T-helper 2 cell treated with Interferon-gamma antibody and Interleukin-4, amounts not matched to agents 100 ng/mL and 5 ng/mL, for 36 hours (primary cell): ENCODE data around the gene SDHC. TPM values are rescaled to one million over a fixed set of nuclear protein-coding genes. Genes with fewer than 3 reads are reported as not detected.

Experiments
- intact Hi-C: fragments of 100-400 bp; cut with micrococcal nuclease; formaldehyde crosslinking; loops from one replicate; pipeline ENCODE4 v1.15.1; 2023
- total RNA-seq: library from RNA; stranded (reverse); gene quantifications from 2 replicates; pipeline ENCODE4 v1.2.3, GENCODE V29; 2022

SDHC gene
- total RNA-seq, 1 donor from 2014 or later: 167 TPM

DNA sequence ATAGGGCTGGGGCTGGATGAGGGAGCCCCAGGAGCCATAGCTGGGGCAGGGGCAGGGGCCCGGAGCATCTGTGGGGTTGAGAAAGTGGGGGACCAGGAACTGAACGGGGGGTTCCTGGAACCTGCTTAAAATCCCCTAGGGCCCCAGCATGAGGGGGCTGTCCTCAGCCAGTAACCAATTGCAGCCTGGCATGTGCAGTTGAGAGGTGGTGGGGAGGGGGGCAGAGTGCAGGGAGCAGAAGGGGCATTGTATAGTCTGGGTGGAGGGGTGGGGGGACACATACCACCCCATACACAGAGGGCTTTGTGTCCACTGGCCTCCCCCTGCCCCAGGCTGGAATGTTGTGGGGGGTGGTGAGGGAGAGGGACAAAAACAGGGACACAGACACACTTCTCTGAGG, 4.3 kb upstream of the SDHC start, which contains the start of gene MPZ:
MPZ (minus strand) TSS at position 101 of the 400 bp plus-strand sequence; CDS start at position 38, 63 bp downstream.
- intact Hi-C loops: loop anchor here (5.0 kb wide), 2 partner anchors 72 to 123 kb away; no protein-coding TSS in a partner anchor

DNA sequence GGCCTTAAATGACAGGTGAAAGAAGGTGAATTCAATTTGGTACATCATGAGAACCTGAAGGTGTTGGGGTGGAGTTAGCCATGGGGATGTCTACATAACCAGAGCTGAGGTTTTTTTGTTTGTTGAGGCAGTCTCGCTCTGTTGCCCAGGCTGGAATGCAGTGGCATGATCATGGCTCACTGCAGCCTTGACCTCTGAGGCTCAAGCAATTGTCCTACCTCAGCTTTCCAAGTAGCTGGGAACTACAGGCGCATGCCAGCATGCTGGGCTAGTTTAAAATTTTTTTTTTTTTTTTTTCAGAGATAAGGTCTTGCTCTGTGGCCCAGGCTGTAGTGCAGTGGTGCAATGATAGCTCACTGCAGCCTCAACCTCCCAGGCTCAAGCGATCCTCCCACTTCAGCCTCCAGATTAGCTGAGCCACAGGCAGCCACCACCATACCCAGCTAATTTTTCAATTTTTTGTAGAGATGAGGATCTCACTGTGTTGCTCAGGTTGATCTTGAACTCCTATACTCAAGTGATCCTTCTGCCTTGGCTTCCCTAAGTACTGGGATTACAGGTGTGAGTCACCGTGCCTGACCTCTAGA, 2.5 kb upstream of the SDHC start:
- intact Hi-C loops: no loop called here

- intact Hi-C loops: loop anchor here (1.0 to 2.0 kb wide), 4 partner anchors 7 to 111 kb away; partner anchors contain the start of gene NDUFS2
Observed at GRCh38 chr1:161313554-161314200, 504 bp upstream of the SDHC start.

DNA sequence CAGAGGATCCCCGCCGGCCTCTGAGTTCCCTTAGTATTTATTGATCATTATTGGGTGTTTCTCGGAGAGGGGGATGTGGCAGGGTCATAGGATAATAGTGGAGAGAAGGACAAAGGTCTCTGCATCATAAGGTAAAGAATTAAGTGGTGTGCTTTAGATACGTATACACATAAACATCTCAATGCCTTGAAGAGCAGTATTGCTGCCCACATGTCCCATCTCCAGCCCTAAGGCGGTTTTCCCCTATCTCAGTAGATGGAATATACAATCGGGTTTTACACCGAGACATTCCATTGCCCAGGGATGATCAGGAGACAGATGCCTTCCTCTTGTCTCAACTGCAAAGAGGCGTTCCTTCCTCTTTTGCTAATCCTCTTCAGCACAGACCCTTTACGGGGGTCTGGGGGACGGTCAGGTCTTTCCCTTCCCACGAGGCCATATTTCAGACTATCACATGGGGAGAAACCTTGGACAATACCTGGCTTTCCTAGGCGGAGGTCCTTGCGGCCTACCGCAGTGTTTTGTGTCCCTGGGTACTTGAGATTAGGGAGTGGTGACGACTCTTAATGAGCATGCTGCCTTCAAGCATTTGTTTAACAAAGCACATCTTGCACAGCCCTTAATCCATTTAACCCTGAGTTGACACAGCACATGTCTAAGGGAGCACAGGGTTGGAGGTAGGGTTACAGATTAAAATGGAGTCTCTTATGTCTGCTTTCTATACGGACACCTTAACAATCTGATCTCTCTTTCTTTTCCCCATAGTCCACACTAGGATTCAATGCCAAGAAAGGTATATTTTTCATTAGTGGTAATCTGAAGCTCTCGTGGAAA, 1.9 kb downstream of the SDHC start:
- intact Hi-C loops: loop anchor here (2.0 kb wide), 2 partner anchors 75 to 113 kb away; partner anchors contain the start of gene NDUFS2

DNA sequence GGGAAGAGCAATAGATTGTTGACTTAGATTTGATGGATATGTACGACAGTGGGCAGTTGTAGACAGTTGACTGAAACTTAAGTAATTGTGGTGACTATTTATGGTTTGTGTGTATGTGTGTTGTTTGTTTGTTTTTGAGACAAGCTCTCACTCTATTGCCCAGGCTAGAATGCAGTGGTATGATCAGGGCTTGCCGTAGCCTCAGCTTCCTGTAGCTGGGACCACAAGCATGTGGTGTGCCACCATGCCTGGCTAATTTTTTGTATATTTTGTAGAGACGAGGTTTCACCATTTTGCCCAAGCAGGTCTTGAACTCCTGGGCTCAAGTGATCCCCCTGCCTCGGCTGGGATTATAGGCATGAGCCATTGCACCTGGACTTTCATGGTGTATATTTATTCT, 9.8 kb downstream of the SDHC start:
- intact Hi-C loops: no loop called here

DNA sequence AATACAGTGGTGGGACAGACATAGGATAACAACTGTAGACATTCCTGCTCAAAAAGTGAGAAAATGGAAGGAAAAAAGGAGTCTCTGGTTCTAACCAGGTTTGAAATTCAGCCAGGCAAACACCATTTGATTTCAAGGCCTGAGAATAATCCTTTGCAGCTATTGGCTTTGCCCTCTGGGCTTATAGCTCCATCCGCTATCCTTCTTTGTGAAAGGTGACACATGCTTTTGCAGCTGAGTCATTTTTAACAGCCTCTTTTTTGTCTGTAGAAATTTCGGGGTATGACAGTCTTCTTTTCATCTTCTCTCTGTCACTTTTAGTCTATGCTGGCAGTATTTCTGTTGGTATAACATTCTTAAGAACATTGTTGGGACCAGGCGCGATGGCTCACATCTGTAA, 16.2 kb downstream of the SDHC start:
- intact Hi-C loops: no loop called here

DNA sequence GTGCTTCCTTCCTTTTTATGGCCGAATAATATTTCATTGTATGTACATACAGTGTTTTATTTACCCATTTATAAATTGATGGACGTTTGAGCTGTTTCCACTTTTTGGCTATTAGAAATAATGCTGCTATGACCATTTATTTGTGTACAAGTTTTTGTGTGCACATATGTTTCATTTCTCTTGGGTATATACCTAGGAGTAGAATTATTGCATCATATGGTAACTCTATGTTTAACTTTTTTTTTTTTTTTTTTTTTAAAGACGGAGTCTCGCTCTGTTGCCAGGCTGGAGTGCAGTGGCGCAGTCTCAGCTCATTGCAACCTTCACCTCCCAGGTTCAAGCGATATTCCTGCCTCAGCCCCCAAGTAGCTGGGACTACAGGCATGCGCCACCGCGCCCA, 19.0 kb downstream of the SDHC start:
- intact Hi-C loops: no loop called here

- intact Hi-C loops: no loop called here
Observed at GRCh38 chr1:161335796-161336195, 21.6 kb downstream of the SDHC start.

DNA sequence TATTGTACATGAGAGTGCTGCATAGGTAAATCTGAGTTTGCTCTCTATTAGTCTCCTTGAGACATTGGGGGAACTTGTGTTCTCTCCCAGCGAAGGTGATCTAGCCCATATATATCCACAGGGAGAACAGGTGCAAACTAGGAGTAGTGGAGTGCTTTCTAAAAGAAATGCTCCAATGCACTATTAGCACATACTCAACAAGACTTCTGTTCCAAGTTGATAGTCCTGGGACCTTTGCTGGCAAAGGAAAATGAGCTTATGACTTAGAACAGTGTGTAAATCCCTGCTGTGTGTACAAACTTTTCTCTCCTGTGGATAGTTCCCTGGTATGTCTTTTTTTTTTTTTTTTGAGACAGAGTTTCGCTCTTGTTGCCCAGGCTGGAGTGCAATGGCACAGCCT, 28.0 kb downstream of the SDHC start:
- intact Hi-C loops: no loop called here

DNA sequence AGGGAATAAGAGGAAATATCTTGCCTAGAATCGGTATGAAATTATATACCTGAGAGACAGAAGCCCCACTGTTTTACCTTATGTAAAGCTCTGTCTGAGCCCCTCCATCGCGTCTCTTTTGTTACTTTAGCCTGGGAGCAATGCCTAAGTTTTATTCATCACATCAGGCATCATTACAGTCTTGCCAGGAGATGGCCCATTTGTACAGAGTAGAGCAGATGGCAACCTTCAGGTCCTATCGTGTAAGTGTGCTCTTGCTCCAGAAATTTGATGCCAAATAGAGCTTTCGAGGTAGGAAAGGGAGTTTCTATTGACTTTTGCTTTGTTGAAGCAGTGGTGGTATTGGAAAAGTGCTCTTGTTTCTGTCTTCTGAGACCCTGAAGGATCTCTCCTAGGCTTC, 28.6 kb downstream of the SDHC start:
- intact Hi-C loops: no loop called here

GRCh38 chr1:161350671-161351070, 36.5 kb downstream of the SDHC start:
- intact Hi-C loops: no loop called here

DNA sequence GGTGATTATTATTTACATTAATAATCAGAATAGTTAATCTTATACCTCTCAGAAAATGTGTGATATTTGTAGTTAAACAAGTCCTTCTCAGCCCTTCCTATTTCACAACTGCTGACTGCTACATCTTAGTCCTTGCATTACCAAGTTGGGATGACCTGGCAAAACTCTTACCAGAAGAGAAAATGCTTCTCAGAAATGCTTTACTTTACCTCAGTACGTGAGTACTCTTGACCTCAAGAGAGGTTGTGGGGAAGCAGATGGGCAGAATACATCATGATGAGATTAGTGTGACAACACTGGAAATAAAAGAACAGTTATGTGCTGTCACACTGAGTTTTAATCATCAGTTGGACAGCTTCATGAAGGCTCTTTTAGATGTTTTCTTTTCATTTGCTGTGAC, 37.3 kb downstream of the SDHC start:
- intact Hi-C loops: no loop called here

GRCh38 chr1:161357073-161357472, 42.9 kb downstream of the SDHC start:
- intact Hi-C loops: no loop called here

- intact Hi-C loops: no loop called here
Observed at GRCh38 chr1:161359291-161359690, 45.1 kb downstream of the SDHC start.

GRCh38 chr1:161364332-161364731, 50.2 kb downstream of the SDHC start:
- intact Hi-C loops: no loop called here

- intact Hi-C loops: no loop called here
Observed at GRCh38 chr1:161365207-161365606, 51.0 kb downstream of the SDHC start.

DNA sequence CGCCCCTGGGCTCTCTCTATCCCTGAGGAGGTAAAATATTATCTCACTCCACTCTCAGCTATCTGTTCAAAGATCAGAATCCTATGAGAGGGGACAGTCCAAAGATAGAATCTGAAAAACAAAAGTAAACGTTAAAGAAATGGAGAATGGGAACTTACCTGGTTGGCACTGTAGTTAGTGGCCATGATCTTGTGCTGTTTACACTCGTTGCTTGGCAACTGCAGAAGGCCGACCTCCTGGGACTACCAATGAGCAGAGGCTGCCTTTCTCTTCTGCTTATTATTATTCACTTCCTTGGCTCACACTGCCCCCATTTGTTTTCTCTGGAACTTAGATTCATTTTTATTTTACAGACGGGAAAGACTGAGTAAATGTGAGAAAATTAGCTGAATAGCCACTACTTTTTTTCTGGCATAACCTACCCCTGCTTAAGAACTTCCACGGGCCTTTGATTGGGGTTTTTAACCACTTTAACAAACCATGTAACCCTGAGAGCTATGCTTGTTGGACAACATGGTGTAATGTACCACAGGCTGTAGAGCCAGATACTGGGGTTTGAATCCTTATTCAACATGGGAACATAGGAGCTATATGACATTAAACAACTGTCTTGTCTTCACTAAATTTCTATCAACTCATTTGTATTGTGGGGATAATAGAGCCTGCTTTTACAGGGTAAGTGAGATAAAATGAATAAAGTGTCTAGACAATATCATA, 53.7 kb downstream of the SDHC start, which contains the start of gene CFAP126:
CFAP126 (minus strand) TSS at position 193 of the 717 bp plus-strand sequence; CDS start at position 185, 8 bp downstream.
- intact Hi-C loops: no loop called here

- intact Hi-C loops: no loop called here
Observed at GRCh38 chr1:161373442-161373841, 59.3 kb downstream of the SDHC start.

- intact Hi-C loops: no loop called here
Observed at GRCh38 chr1:161374373-161374772, 60.2 kb downstream of the SDHC start.

- intact Hi-C loops: no loop called here
Observed at GRCh38 chr1:161378014-161378413, 63.8 kb downstream of the SDHC start.

DNA sequence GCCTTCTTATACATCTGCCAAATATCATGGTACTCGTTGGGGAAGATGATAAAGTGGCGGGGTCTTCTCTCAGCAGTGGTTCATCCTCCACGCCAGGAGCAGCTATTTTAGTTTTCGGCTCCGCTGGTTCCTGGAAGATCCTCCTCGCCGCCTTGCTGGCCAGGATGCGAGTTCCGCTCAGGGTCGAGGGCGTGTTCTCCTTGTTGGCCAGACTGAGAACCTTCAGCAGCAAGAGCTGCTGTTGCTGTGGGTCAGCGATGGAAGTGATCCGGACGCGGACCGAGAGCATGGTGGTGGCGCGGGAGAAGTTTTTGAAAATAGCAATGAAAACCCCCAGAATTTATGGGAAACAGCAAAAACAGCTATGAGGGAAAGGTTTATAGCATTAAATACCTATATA, 64.9 kb downstream of the SDHC start:
- intact Hi-C loops: no loop called here
